HepG2 (cell line): Measurements from ENCODE around the gene NEGR1. TPM values are rescaled to one million over a fixed set of nuclear protein-coding genes. Genes with fewer than 3 reads are reported as not detected.

Experiments used
- ATF3 ChIP-seq: sonication (generic); formaldehyde crosslinking; IDR thresholded peaks from 2 replicates; pipeline ENCODE4 v1.4.0; 2020; ENCODE audit warnings: missing genetic modification reagents
- CHD2 ChIP-seq: IDR thresholded peaks from 2 replicates; pipeline ENCODE4 v1.6.1; 2011; ENCODE audit warnings: low read depth, low read length, improper control_type of control experiment
- CREB1 ChIP-seq, 2 experiments: fragments of 450-650 bp in 1 of 2; IDR thresholded peaks; 2 replicates each; pipeline ENCODE4 v1.6.1; 2016 to 2017; ENCODE audit warnings: control low read depth in 1 of 2, mild to moderate bottlenecking in 1 of 2, missing compliant biosample characterization in 1 of 2, missing genetic modification characterization in 1 of 2
- ELF4 ChIP-seq: sonication (generic); formaldehyde crosslinking; IDR thresholded peaks from 2 replicates; pipeline ENCODE4 v1.5.0; 2020; ENCODE audit warnings: missing genetic modification reagents, mild to moderate bottlenecking, moderate library complexity, borderline replicate concordance
- ETV5 ChIP-seq: IDR thresholded peaks from 2 replicates; pipeline ENCODE4 v1.6.1; 2018; ENCODE audit warnings: missing biosample characterization, missing genetic modification reagents, inconsistent platforms, borderline replicate concordance
- FOXJ3 ChIP-seq: sonication (generic); formaldehyde crosslinking; IDR thresholded peaks from 2 replicates; pipeline ENCODE4 v1.4.0; 2020; ENCODE audit warnings: missing genetic modification reagents, mild to moderate bottlenecking, borderline replicate concordance
- HDAC1 ChIP-seq: sonication (generic); formaldehyde crosslinking; IDR thresholded peaks from 2 replicates; pipeline ENCODE4 v1.5.1; 2020; ENCODE audit warnings: mild to moderate bottlenecking, missing genetic modification reagents
- IKZF5 ChIP-seq: IDR thresholded peaks from 2 replicates; pipeline ENCODE4 v1.6.1; 2018; ENCODE audit warnings: missing genetic modification reagents, mild to moderate bottlenecking, missing compliant biosample characterization
- PRPF4 ChIP-seq: fragments of 200-400 bp; formaldehyde crosslinking; IDR thresholded peaks from 2 replicates; pipeline ENCODE4 v1.6.1; 2016; ENCODE audit warnings: low read length, low read depth; ENCODE audit not compliant: poor library complexity, severe bottlenecking
- TEAD3 ChIP-seq: optimal IDR thresholded peaks from 2 replicates; pipeline ENCODE3; 2016; ENCODE audit warnings: borderline replicate concordance
- TFDP2 ChIP-seq: sonication (generic); formaldehyde crosslinking; IDR thresholded peaks from 2 replicates; pipeline ENCODE4 v1.4.0; 2020; ENCODE audit warnings: missing genetic modification reagents
- U2AF2 ChIP-seq: fragments of 200-400 bp; formaldehyde crosslinking; IDR thresholded peaks from 2 replicates; pipeline ENCODE4 v1.6.1; 2017; ENCODE audit warnings: low read depth, mild to moderate bottlenecking, low read length
- ZBTB39 ChIP-seq: sonication (generic); formaldehyde crosslinking; IDR thresholded peaks from 2 replicates; pipeline ENCODE4 v1.5.0; 2020; ENCODE audit warnings: missing genetic modification reagents
- ZNF205 ChIP-seq: IDR thresholded peaks from 2 replicates; pipeline ENCODE4 v1.6.1; 2018; ENCODE audit warnings: missing biosample characterization, missing genetic modification reagents
- ZNF251 ChIP-seq: sonication (generic); formaldehyde crosslinking; IDR thresholded peaks from 2 replicates; pipeline ENCODE4 v1.9.0; 2021; ENCODE audit warnings: mild to moderate bottlenecking, missing genetic modification reagents
- ZNF343 ChIP-seq: sonication (generic); formaldehyde crosslinking; IDR thresholded peaks from 2 replicates; pipeline ENCODE4 v1.4.0; 2020; ENCODE audit warnings: mild to moderate bottlenecking, missing genetic modification reagents
- ZNF446 ChIP-seq: sonication (generic); formaldehyde crosslinking; IDR thresholded peaks from 2 replicates; pipeline ENCODE4 v1.5.0; 2020; ENCODE audit warnings: mild to moderate bottlenecking, missing genetic modification reagents
- ZNF460 ChIP-seq: sonication (generic); formaldehyde crosslinking; IDR thresholded peaks from 2 replicates; pipeline ENCODE4 v1.5.1; 2020; ENCODE audit warnings: missing genetic modification reagents, mild to moderate bottlenecking, borderline replicate concordance
- ZNF503 ChIP-seq: sonication (generic); formaldehyde crosslinking; IDR thresholded peaks from 2 replicates; pipeline ENCODE4 v1.4.0; 2020; ENCODE audit warnings: missing genetic modification reagents
- ZNF660 ChIP-seq: sonication (generic); formaldehyde crosslinking; IDR thresholded peaks from 2 replicates; pipeline ENCODE4 v1.5.1; 2020; ENCODE audit warnings: mild to moderate bottlenecking, low read depth, missing genetic modification reagents, borderline replicate concordance
- ZSCAN5A ChIP-seq: sonication (generic); formaldehyde crosslinking; IDR thresholded peaks from 2 replicates; pipeline ENCODE4 v1.8.0; 2022; ENCODE audit warnings: mild to moderate bottlenecking, missing genetic modification reagents, borderline replicate concordance
- polyA plus RNA-seq, 8 experiments: library from polyadenylated mRNA; depleted of rRNA in 3 of 8; stranded (reverse) in 7 of 8; unstranded in 1 of 8; fragments of >200 nt; fragmentation: Illumina TruSeq in 4 of 8; extraction: Trizol in 4 of 8; gene quantifications; 2 replicates each; pipeline versions ENCODE4 v1.2.1 to v1.2.3, GENCODE V29; 2011 to 2016; ENCODE audit warnings: low read depth in 4 of 8, missing spikeins in 1 of 8, mixed read lengths in 1 of 8; ENCODE audit not compliant: insufficient read depth in 1 of 8
- total RNA-seq, 5 experiments: library from RNA; depleted of rRNA; stranded (reverse); fragments of >200 nt; fragmentation: Illumina TruSeq; extraction: Trizol; gene quantifications; 2 replicates each; pipeline ENCODE4 v1.2.3, GENCODE V29; 2016; ENCODE audit warnings: low read depth in 1 of 5

Gene NEGR1
- total and polyA plus RNA-seq, 2 of the 13 experiments (the other 11 are each of a cell fraction or from before 2014, with no cell fraction given) = not detected

- TF ChIP-seq ETV5 = no peak
- no peak for TF ChIP-seq ZNF205 (CRISPR knock-in tag)
- no peak for TF ChIP-seq ZBTB39
- no peak for TF ChIP-seq ZNF660 (CRISPR knock-in tag)
- no peak for TF ChIP-seq ELF4
- no peak for TF ChIP-seq TFDP2 (CRISPR knock-in tag)
- no peak for TF ChIP-seq CHD2
- TF ChIP-seq U2AF2 = no peak
- TF ChIP-seq ATF3 (CRISPR knock-in tag) = no peak
- peak; percentile 95 for TF ChIP-seq ZNF343 (CRISPR knock-in tag)
- TF ChIP-seq TEAD3 (CRISPR knock-in tag) = no peak
- TF ChIP-seq HDAC1 (CRISPR knock-in tag) = 0 out of 2 replicates have a peak, but pooled peaks have one; percentile 41
- no peak for TF ChIP-seq ZSCAN5A (CRISPR knock-in tag)
- no peak for TF ChIP-seq ZNF446 (CRISPR knock-in tag)
- TF ChIP-seq FOXJ3 = no peak
- no peak for TF ChIP-seq PRPF4
- no peak for TF ChIP-seq CREB1 (IDR thresholded peaks at IDR 0.05)
- no peak for TF ChIP-seq CREB1 (CRISPR knock-in tag; IDR thresholded peaks at IDR 0.05)
- no peak for TF ChIP-seq ZNF503 (CRISPR knock-in tag)
- TF ChIP-seq ZNF460 (CRISPR knock-in tag) = no peak
- TF ChIP-seq IKZF5 (CRISPR knock-in tag) = no peak
- no peak for TF ChIP-seq ZNF251 (CRISPR knock-in tag)
These were observed 1.2 kb upstream of the NEGR1 start (continued) for GRCh38 chr1:72283307-72284083.
